IMR-90 (cell line): ENCODE data around the gene PXDC1. TPM values are rescaled to one million over a fixed set of nuclear protein-coding genes. Genes with fewer than 3 reads are reported as not detected.

Experiments
- ATAC-seq: fragments of 200-7000 bp; cut with Tn5 transposase; 2 replicates; pipeline ENCODE4 v1.9.1; 2020; ENCODE audit warnings: low read depth, mild to moderate bottlenecking, moderate library complexity
- BruUV-seq: library from RNA; stranded (reverse); fragments of 400-500 nt; replicated peaks from 2 replicates; lab custom pipeline; 2021; lab: Mats Ljungman, UMichigan
- CTCF ChIA-PET: fragments of 300-600 bp; formaldehyde crosslinking; extraction: SDS; loops from one replicate; lab custom pipeline; 2021; ENCODE audit warnings: antibody characterized with exemption; lab: Yijun Ruan, JAX
- POLR2A ChIA-PET: fragments of 300-600 bp; sonication (Branson Sonifier 250); formaldehyde crosslinking; loops from one replicate; lab custom pipeline; 2022; ENCODE audit warnings: antibody characterized with exemption; ENCODE audit not compliant: unreplicated experiment; lab: Charles Lee
- DNase-seq: peaks from one replicate; pipeline ENCODE4 v3.0.0; 2013
- H2AFZ ChIP-seq: replicated peaks from 2 replicates; pipeline ENCODE3; 2013; ENCODE audit warnings: low read length, mild to moderate bottlenecking; ENCODE audit not compliant: poor library complexity
- H2AK5ac ChIP-seq: 2 replicates; pipeline ENCODE4 v1.6.1; 2013; ENCODE audit warnings: low read depth, low read length, inconsistent platforms
- H2AK9ac ChIP-seq: replicated peaks from 2 replicates; pipeline ENCODE3; 2013; ENCODE audit warnings: mild to moderate bottlenecking, low read depth, low read length, moderate library complexity; ENCODE audit not compliant: poor library complexity
- H2BK120ac ChIP-seq: 2 replicates; pipeline ENCODE4 v1.6.1; 2013; ENCODE audit warnings: low read depth, low read length, inconsistent platforms
- H2BK15ac ChIP-seq: 3 replicates; pipeline ENCODE4 v1.6.1; 2013; ENCODE audit warnings: low read depth, low read length, inconsistent platforms
- H2BK20ac ChIP-seq: 2 replicates; pipeline ENCODE4 v1.6.1; 2013; ENCODE audit warnings: low read depth, mild to moderate bottlenecking, inconsistent platforms, low read length, moderate library complexity
- H2BK5ac ChIP-seq: 2 replicates; pipeline ENCODE4 v1.6.1; 2013; ENCODE audit warnings: mild to moderate bottlenecking, low read depth, low read length, inconsistent platforms; ENCODE audit not compliant: poor library complexity, severe bottlenecking
- H3K14ac ChIP-seq: replicated peaks from 2 replicates; pipeline ENCODE4 v1.6.1; 2013; ENCODE audit warnings: low read depth, low read length, inconsistent platforms
- H3K18ac ChIP-seq: 2 replicates; pipeline ENCODE4 v1.6.1; 2013; ENCODE audit warnings: low read depth, low read length, control low read depth
- H3K23ac ChIP-seq: 2 replicates; pipeline ENCODE4 v1.6.1; 2013; ENCODE audit warnings: low read depth, low read length, inconsistent platforms
- H3K27ac ChIP-seq: 2 replicates; pipeline ENCODE4 v1.5.1; 2013; ENCODE audit warnings: mild to moderate bottlenecking, control low read depth, low read length; ENCODE audit not compliant: insufficient read depth
- H3K27me3 ChIP-seq: 2 replicates; pipeline ENCODE4 v1.6.1; 2013; ENCODE audit warnings: low read length; ENCODE audit not compliant: control insufficient read depth, insufficient read depth
- H3K36me3 ChIP-seq: 2 replicates; pipeline ENCODE4 v1.6.1; 2013; ENCODE audit warnings: low read length, mixed read lengths; ENCODE audit not compliant: control insufficient read depth, insufficient read depth
- H3K4ac ChIP-seq: 2 replicates; pipeline ENCODE4 v1.6.1; 2013; ENCODE audit warnings: low read depth, low read length, inconsistent platforms
- H3K4me1 ChIP-seq: 2 replicates; pipeline ENCODE4 v1.6.1; 2013; ENCODE audit warnings: low read length, mixed read lengths; ENCODE audit not compliant: control insufficient read depth, insufficient read depth
- H3K4me2 ChIP-seq: 2 replicates; pipeline ENCODE4 v1.6.1; 2013; ENCODE audit warnings: low read depth, mild to moderate bottlenecking, control low read depth, low read length, moderate library complexity
- H3K4me3 ChIP-seq: 2 replicates; pipeline ENCODE4 v1.5.1; 2013; ENCODE audit warnings: low read depth, mild to moderate bottlenecking, control low read depth, low read length, moderate library complexity; ENCODE audit not compliant: insufficient read depth
- H3K56ac ChIP-seq: 2 replicates; pipeline ENCODE4 v1.6.1; 2013; ENCODE audit warnings: low read length, inconsistent platforms; ENCODE audit not compliant: insufficient read depth; ENCODE audit errors: extremely low read depth
- H3K79me1 ChIP-seq, 2 experiments: 2 replicates each; pipeline ENCODE4 v1.6.1; 2013; ENCODE audit warnings: low read length in 2 of 2, inconsistent platforms in 1 of 2, low read depth in 1 of 2
- H3K9ac ChIP-seq: 2 replicates; pipeline ENCODE4 v1.6.1; 2013; ENCODE audit warnings: low read depth, low read length, control low read depth
- H3K9me1 ChIP-seq: 2 replicates; pipeline ENCODE4 v1.6.1; 2013; ENCODE audit warnings: low read length, inconsistent platforms; ENCODE audit not compliant: insufficient read depth
- H3K9me3 ChIP-seq: 2 replicates; pipeline ENCODE4 v1.6.1; 2013; ENCODE audit warnings: low read length; ENCODE audit not compliant: control insufficient read depth, insufficient read depth
- H4K20me1 ChIP-seq: 2 replicates; pipeline ENCODE4 v1.6.1; 2013; ENCODE audit warnings: low read length, inconsistent platforms; ENCODE audit not compliant: insufficient read depth
- H4K5ac ChIP-seq: 2 replicates; pipeline ENCODE4 v1.6.1; 2013; ENCODE audit warnings: mild to moderate bottlenecking, low read depth, low read length, control low read depth
- H4K8ac ChIP-seq, 2 experiments: 2 replicates each; pipeline ENCODE4 v1.6.1; 2013; ENCODE audit warnings: low read depth in 2 of 2, low read length in 2 of 2, control low read depth in 1 of 2, inconsistent platforms in 1 of 2
- H4K91ac ChIP-seq: 2 replicates; pipeline ENCODE4 v1.6.1; 2013; ENCODE audit warnings: low read depth, low read length, inconsistent platforms; ENCODE audit not compliant: insufficient read depth
- BHLHE40 ChIP-seq: fragments of 150-350 bp; IDR thresholded peaks from 2 replicates; pipeline ENCODE4 v1.6.1; 2016; ENCODE audit warnings: mild to moderate bottlenecking, low read depth, low read length
- CTCF ChIP-seq: conservative IDR thresholded peaks from 2 replicates; pipeline ENCODE4 v1.5.1; 2012; ENCODE audit warnings: mild to moderate bottlenecking, low read depth, low read length, improper control_type of control experiment
- FOS ChIP-seq: fragments of 150-350 bp; IDR thresholded peaks from 2 replicates; pipeline ENCODE4 v1.6.1; 2016; ENCODE audit warnings: low read depth, low read length
- MAZ ChIP-seq: IDR thresholded peaks from 2 replicates; pipeline ENCODE4 v1.6.1; 2012; ENCODE audit warnings: low read depth, mild to moderate bottlenecking, low read length, improper control_type of control experiment, moderate library complexity, borderline replicate concordance
- MXI1 ChIP-seq: IDR thresholded peaks from 2 replicates; pipeline ENCODE4 v1.6.1; 2012; ENCODE audit warnings: low read depth, mild to moderate bottlenecking, low read length, moderate library complexity, borderline replicate concordance
- POLR2A ChIP-seq: IDR thresholded peaks from 2 replicates; pipeline ENCODE4 v1.6.1; 2012; ENCODE audit warnings: mild to moderate bottlenecking, low read depth, low read length
- RAD21 ChIP-seq: IDR thresholded peaks from 2 replicates; pipeline ENCODE4 v1.6.1; 2012; ENCODE audit warnings: low read length, improper control_type of control experiment
- RCOR1 ChIP-seq: IDR thresholded peaks from 2 replicates; pipeline ENCODE4 v1.6.1; 2012; ENCODE audit warnings: mild to moderate bottlenecking, low read length, improper control_type of control experiment; ENCODE audit not compliant: insufficient replicate concordance
- RFX5 ChIP-seq: IDR thresholded peaks from 2 replicates; pipeline ENCODE4 v1.8.0; 2012; ENCODE audit warnings: low read depth, mild to moderate bottlenecking, low read length, moderate library complexity
- SMC3 ChIP-seq: fragments of 150-350 bp; IDR thresholded peaks from 2 replicates; pipeline ENCODE4 v1.6.1; 2016; ENCODE audit warnings: low read depth, mild to moderate bottlenecking, antibody characterized with exemption, low read length, moderate library complexity
- USF2 ChIP-seq: fragments of 150-350 bp; IDR thresholded peaks from 2 replicates; pipeline ENCODE4 v1.6.1; 2017; ENCODE audit warnings: mild to moderate bottlenecking, antibody characterized with exemption, low read length, low read depth
- WGBS, 2 experiments: methylation state at CpG; one replicate each; pipeline versions ENCODE4 v1.1.5 to v1.1.7; 2013; ENCODE audit warnings: missing lambda C conversion rate in 2 of 2; ENCODE audit not compliant: insufficient read length in 1 of 2; ENCODE audit errors: extremely low coverage in 2 of 2; 5-methylcytosine and 5-hydroxymethylcytosine counted together
- dilution Hi-C: fragments of 300-500 bp; cut with HindIII; formaldehyde crosslinking; loops from one replicate; pipeline ENCODE4 v1.14.3; 2018; ENCODE audit warnings: low sequenced_read_pairs; ENCODE audit not compliant: unreplicated experiment
- in situ Hi-C: fragments of 300-500 bp; cut with MboI; formaldehyde crosslinking; loops from 3 replicates; pipeline ENCODE4 v1.14.3; 2019; ENCODE audit warnings: low sequenced_read_pairs, inconsistent platforms, mixed read lengths
- intact Hi-C: fragments of 100-400 bp; cut with micrococcal nuclease; formaldehyde crosslinking; loops from 2 replicates; pipeline ENCODE4 v1.10.0; 2022
- polyA plus RNA-seq, 3 experiments: library from polyadenylated mRNA; depleted of rRNA; stranded (reverse); fragments of >200 nt; gene quantifications; 2 replicates each; pipeline ENCODE4 v1.2.3, GENCODE V29; 2012; ENCODE audit warnings: low replicate concordance in 1 of 3
- total RNA-seq: library from RNA; depleted of rRNA; stranded (reverse); fragments of >200 nt; gene quantifications from 2 replicates; pipeline ENCODE4 v1.2.3, GENCODE V29; 2012

The PXDC1 gene
- total and polyA plus RNA-seq, 2 of the 4 experiments (the other 2 are of a cell fraction) = 63.3 to 72.2 TPM

GRCh38 chr6:3719462-3720308 lies 31.8 kb downstream of the PXDC1 start:
- WGBS, 2 experiments = 98% methylated on average over 13 of the region's 22 CpGs; no CpG with 5 or more reads in 1 of the 2 experiments
- Histone ChIP-seq H3K4me1 (no peaks in the 10 kb centered on the region), H3K14ac (no peak overlapping the region; the same call in 1 of the 2 replicates), H3K79me1 (peaks cover 11 to 29% of the 10 kb centered on the region in 2 experiments), H2BK15ac (no peak overlapping the region), H3K23ac (no peak overlapping the region), H3K56ac (no peak overlapping the region), H3K9me1 (peaks cover 10% of the 10 kb centered on the region; the same call in 1 of the 2 replicates), H3K9me3 (peaks cover 2% of the 10 kb centered on the region), H2BK120ac (no peak overlapping the region), H4K91ac (no peak overlapping the region), H3K36me3 (peaks cover 33% of the 10 kb centered on the region), H4K20me1 (peaks cover 34% of the 10 kb centered on the region), H2AFZ (no peak overlapping the region), H2BK5ac (no peak overlapping the region), H2AK5ac (no peak overlapping the region), H3K9ac (no peak overlapping the region), H2AK9ac (no peak overlapping the region), H3K27ac (no peak overlapping the region), H4K8ac (no peak overlapping the region), H4K5ac (no peak overlapping the region), H3K18ac (no peak overlapping the region), H3K27me3 (no peaks in the 10 kb centered on the region), H3K4ac (no peak overlapping the region; the same call in 1 of the 2 replicates), H3K4me2 (no peak overlapping the region), H2BK20ac (no peak overlapping the region), H3K4me3 (no peak overlapping the region)
- no TSS peak for BruUV-seq
- no peak for DNase-seq
- dilution Hi-C loops (no loop called here), in situ Hi-C loops (no loop called here), intact Hi-C loops (no loop called here)
- ATAC-seq = no peak
- POLR2A ChIA-PET = no interaction called here
- CTCF ChIA-PET = no interaction called here
- TF ChIP-seq RAD21 (no peak), POLR2A (no peak), RFX5 (no peak), USF2 (no peak), BHLHE40 (no peak), SMC3 (no peak), MAZ (no peak), MXI1 (no peak), FOS (no peak), CTCF (no peak), RCOR1 (no peak)
